Small intestine (tissue), 7 donors: ENCODE data around the gene SPINDOC. TPM values are rescaled to one million over a fixed set of nuclear protein-coding genes. Genes with fewer than 3 reads are reported as not detected.

Experiments
- DNase-seq, 2 donors: peaks; one replicate each; pipeline versions ENCODE4 v3.0.0 to v3.0.0-alpha.2; 2013
- FAIRE-seq: peaks from 2 replicates; lab custom pipeline; 2012; peaks lifted over from hg19 to GRCh38; lab: Jason Lieb, UNC
- H3K27ac ChIP-seq, 3 donors: one replicate each; pipeline ENCODE4 v1.5.1; 2013; ENCODE audit warnings: low read length in 2 of 3, mild to moderate bottlenecking in 2 of 3, control low read depth in 1 of 3, inconsistent platforms in 1 of 3, low read depth in 1 of 3, moderate library complexity in 1 of 3
- H3K27me3 ChIP-seq, 3 donors: one replicate each; pipeline ENCODE4 v1.6.1; 2013; ENCODE audit warnings: low read length in 3 of 3, inconsistent platforms in 1 of 3; ENCODE audit not compliant: control insufficient read depth in 3 of 3, insufficient read depth in 3 of 3
- H3K36me3 ChIP-seq, 3 donors: one replicate each; pipeline ENCODE4 v1.6.1; 2013; ENCODE audit warnings: low read length in 3 of 3, inconsistent platforms in 1 of 3, low read depth in 1 of 3, mild to moderate bottlenecking in 1 of 3, moderate library complexity in 1 of 3; ENCODE audit not compliant: control insufficient read depth in 3 of 3, insufficient read depth in 2 of 3
- H3K4me1 ChIP-seq, 3 donors: one replicate each; pipeline ENCODE4 v1.6.1; 2013; ENCODE audit warnings: low read length in 2 of 3, inconsistent platforms in 1 of 3, low read depth in 1 of 3, mild to moderate bottlenecking in 1 of 3, moderate library complexity in 1 of 3; ENCODE audit not compliant: control insufficient read depth in 3 of 3, insufficient read depth in 2 of 3
- H3K4me3 ChIP-seq, 3 donors: one replicate each; pipeline ENCODE4 v1.5.1; 2013; ENCODE audit warnings: low read length in 3 of 3, control low read depth in 1 of 3, inconsistent platforms in 1 of 3, low read depth in 1 of 3, mild to moderate bottlenecking in 1 of 3, moderate library complexity in 1 of 3
- H3K9me3 ChIP-seq, 2 donors: one replicate each; pipeline ENCODE4 v1.6.1; 2013; ENCODE audit warnings: low read depth in 1 of 2, low read length in 1 of 2; ENCODE audit not compliant: control insufficient read depth in 2 of 2, insufficient read depth in 1 of 2
- WGBS, 3 donors: extraction: QIAGEN DNeasy Blood & Tissue Kit; methylation state at CpG; one replicate each; pipeline ENCODE4 v1.1.7; 2013; 5-methylcytosine and 5-hydroxymethylcytosine counted together
- polyA plus RNA-seq, 4 donors: library from polyadenylated mRNA; stranded (reverse) in 3 of 4; unstranded in 1 of 4; fragments of 200-250 nt in 3 of 4; fragments of 120-200 nt in 1 of 4; gene quantifications; one replicate each; pipeline versions ENCODE4 v1.2.1 to v1.2.3, GENCODE V29; 2013
- donor health status: healthy with polysubstance abuse.
- donor health status: control.
- donor health status: control.
- donor health status: Bipolar disorder and iron deficiency.
- donor health status: healthy.

The SPINDOC gene
- polyA plus RNA-seq, 4 donors, result 1.1 to 17.4 (median 5.4) TPM

DNA sequence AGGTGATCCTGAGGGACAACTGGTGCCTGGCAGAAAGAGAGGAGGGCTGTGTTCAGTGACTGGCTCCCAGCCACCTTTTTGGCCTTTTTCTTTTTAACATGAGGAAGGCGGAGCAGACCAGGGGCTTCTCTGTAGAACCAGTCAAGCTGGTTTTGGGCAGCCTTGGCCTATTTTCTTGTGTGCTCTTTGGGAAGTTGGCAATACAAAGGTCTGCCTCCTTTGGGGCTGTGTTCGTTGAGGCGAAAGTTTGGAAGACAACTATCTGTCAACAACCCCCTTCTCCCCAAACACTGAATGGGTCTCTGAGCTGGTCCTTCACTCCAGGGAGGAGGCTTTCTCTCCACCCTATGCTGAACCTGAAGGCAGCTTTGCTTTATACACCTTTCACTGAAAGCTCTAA lies 34.1 kb downstream of the SPINDOC start:
- H3K4me1 ChIP-seq, result peaks cover 5 to 52% (median 16%) of the 10 kb centered on the region in 3 donors
- peak overlapping the region in 2 of 3 donors; percentile 0 to 86 for H3K27ac ChIP-seq
- H3K27me3 ChIP-seq, result no peaks in the 10 kb centered on the region
- no peak overlapping the region for H3K4me3 ChIP-seq
- WGBS, 3 donors, result 19 to 55% (median 34%) methylated on average over 3 of the region's 3 CpGs
- no peak for FAIRE-seq
- H3K36me3 ChIP-seq, result peaks cover 0 to 49% (median 0%) of the 10 kb centered on the region in 3 donors
- no peaks in the 10 kb centered on the region for H3K9me3 ChIP-seq
- DNase-seq, result peak in 1 of 2 donors; percentile 40

DNA sequence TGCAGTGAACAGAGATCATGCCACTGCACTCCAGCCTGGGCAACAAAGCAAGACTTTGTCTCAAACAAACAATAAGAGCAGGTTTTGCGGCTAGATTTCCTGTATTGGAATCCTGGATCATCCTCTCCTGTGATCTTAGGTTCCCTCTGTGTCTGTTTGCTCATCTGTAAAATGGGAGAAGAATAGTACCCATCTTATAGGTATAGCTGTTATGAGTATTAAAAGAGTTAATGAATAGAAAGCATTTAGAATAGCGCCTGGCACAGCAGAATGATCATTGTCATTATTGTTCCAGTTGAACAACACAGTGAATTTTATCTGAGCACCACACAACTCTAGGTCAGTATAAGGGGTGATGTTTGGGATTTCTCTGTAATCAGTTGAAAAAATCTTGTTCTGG lies 36.4 kb downstream of the SPINDOC start:
- no peak overlapping the region for H3K27ac ChIP-seq
- no peak for FAIRE-seq
- no peaks in the 10 kb centered on the region for H3K9me3 ChIP-seq

DNA sequence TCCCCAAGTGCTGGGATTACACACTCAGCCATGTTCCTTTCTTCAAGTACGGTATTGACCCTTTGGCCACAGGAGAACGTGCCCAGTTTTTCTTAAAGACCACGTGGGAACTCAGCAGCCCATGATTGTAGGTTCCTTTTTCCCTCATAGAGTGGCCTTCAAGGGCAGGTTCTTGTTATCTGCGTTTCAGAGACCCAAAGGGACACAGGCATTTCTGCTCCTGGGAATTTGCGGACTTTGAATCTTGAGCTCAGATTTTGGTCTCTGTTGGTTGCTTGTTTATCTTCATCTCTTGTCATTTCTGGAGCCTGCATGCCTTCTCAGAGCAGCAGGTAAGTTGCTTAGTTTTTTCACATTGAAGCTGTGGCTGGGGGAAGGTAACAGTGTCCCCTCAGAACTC lies 37.7 kb downstream of the SPINDOC start:
- peak; percentile 54 to 71 for DNase-seq
- WGBS, 3 donors, result 38 to 60% (median 43%) methylated on average over 5 of the region's 5 CpGs
- peak overlapping the region; percentile 12 to 87 (median 77) for H3K27ac ChIP-seq
- H3K4me3 ChIP-seq, result peak overlapping the region in 1 of 3 donors; percentile 1
- FAIRE-seq, result no peak
- peaks cover 0 to 38% (median 0%) of the 10 kb centered on the region in 3 donors for H3K36me3 ChIP-seq
- H3K4me1 ChIP-seq, result peaks cover 4 to 46% (median 11%) of the 10 kb centered on the region in 3 donors
- no peaks in the 10 kb centered on the region for H3K27me3 ChIP-seq
- H3K9me3 ChIP-seq, result no peaks in the 10 kb centered on the region

More for the DNA sequence above, 36.4 kb downstream of the SPINDOC start:
- no peak for DNase-seq
- Histone ChIP-seq H3K4me1 (peaks cover 4 to 38% (median 12%) of the 10 kb centered on the region in 3 donors), H3K27me3 (no peaks in the 10 kb centered on the region), H3K36me3 (peaks cover 0 to 43% (median 0%) of the 10 kb centered on the region in 3 donors), H3K4me3 (no peak overlapping the region)
- WGBS, 3 donors, result 83 to 89% (median 87%) methylated on average over 2 of the region's 2 CpGs

DNA sequence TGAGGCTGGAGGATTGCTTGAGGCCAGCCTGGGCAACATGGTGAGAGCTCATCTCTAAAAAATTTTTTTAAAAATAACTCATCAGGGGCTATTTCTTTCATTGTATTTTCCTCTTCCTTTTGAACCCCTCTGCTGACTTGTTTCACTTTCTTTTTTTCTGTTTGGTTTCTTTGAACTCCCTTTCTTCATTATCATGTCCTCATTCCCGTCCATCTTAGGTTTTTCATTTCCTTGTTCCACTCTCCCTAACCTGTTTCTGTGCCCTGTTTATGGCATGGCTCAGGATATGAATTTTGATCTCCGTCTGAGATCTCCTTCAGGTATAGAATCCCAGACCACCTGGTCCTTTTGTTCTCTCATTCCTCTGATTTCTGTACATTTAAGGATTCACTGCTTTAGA lies 38.1 kb downstream of the SPINDOC start:
- peaks cover 4 to 49% (median 11%) of the 10 kb centered on the region in 3 donors for H3K4me1 ChIP-seq
- DNase-seq, result peak; percentile 43 to 49
- WGBS, 3 donors, result 9 to 35% (median 9%) methylated on average over 2 of the region's 2 CpGs
- H3K9me3 ChIP-seq, result peaks cover 0 to 1% of the 10 kb centered on the region in 2 donors
- peak overlapping the region; percentile 58 to 87 (median 77) for H3K27ac ChIP-seq
- H3K4me3 ChIP-seq, result peak overlapping the region in 1 of 3 donors; percentile 1
- peaks cover 0 to 34% (median 0%) of the 10 kb centered on the region in 3 donors for H3K36me3 ChIP-seq
- FAIRE-seq, result no peak
- H3K27me3 ChIP-seq, result no peaks in the 10 kb centered on the region

DNA sequence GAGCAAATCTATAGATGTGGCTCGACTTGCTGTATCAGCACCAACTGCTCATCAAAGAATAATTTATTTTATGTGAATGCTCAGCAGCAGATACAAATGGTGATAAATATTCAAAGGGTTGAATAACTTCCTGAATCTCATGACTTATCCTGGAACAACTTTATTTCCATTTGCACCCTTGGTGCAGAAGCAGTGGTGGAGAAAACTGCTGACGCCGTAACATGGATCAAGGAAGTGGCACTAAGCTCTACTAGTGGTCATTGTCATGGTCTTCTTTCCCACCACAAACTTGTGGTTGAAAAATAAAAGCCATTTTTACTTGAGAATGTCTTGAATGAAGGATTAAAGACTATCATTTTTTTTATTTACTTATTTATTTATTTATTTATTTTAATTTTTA lies 40.2 kb downstream of the SPINDOC start:
- Histone ChIP-seq H3K27ac (no peak overlapping the region), H3K27me3 (no peaks in the 10 kb centered on the region), H3K4me3 (no peak overlapping the region), H3K9me3 (peaks cover 0 to 3% of the 10 kb centered on the region in 2 donors), H3K36me3 (peaks cover 0 to 36% (median 0%) of the 10 kb centered on the region in 3 donors), H3K4me1 (peaks cover 8 to 50% (median 11%) of the 10 kb centered on the region in 3 donors)
- FAIRE-seq (no peak), DNase-seq (peak in 1 of 2 donors; percentile 24)
- 75 to 87% (median 78%) methylated on average over 3 of the region's 3 CpGs for WGBS, 3 donors

DNA sequence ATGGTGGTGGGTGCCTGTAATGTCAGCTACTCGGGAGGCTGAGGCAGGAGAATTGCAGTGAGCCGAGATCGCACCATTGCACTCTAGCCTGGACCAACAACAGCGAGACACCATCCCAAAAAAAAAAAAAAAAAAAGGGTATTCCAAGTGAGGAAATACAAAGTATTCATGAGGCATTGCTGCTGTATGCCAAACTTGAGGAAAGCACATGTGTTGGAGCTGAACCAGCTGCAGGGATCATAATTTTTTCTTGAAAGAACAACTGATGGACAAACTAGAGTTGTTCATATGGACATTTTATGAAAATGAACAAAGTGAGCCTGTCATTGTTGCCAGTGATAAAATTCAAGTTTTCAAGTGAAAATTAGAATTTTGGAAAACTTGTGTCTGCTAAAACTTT lies 41.4 kb downstream of the SPINDOC start:
- no peaks in the 10 kb centered on the region for H3K27me3 ChIP-seq
- peak overlapping the region in 1 of 3 donors; percentile 82 for H3K27ac ChIP-seq
- no peak overlapping the region for H3K4me3 ChIP-seq
- WGBS, 3 donors, result 95 to 100% (median 100%) methylated on average over 4 of the region's 4 CpGs
- H3K36me3 ChIP-seq, result peaks cover 0 to 35% (median 0%) of the 10 kb centered on the region in 3 donors
- FAIRE-seq (no peak), DNase-seq (no peak)
- peaks cover 0 to 3% of the 10 kb centered on the region in 2 donors for H3K9me3 ChIP-seq
- H3K4me1 ChIP-seq, result peaks cover 10 to 62% (median 11%) of the 10 kb centered on the region in 3 donors

DNA sequence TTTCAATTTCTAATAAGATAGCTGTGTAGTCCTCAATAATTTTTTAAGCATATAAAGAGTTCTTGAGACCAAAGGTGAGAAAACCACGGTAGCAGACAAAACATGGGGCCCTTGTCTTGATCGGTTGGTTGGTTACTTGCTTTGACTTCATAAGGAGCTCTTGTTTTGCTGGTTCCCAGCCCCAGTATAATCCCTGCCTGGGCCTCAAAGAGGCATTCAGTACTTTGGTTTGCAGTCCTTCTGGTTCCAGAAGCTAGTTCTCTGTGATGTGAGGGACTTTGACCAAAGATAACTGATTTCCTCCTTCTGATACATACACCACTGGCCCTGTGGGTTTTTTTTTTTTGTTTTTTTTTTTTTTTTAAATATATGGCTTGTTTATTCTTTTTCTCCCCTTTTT lies 42.7 kb downstream of the SPINDOC start:
- DNase-seq (peak; percentile 91 to 92), FAIRE-seq (no peak)
- H3K4me3 ChIP-seq, result no peak overlapping the region
- WGBS, 3 donors, result 5 to 40% (median 18%) methylated on average over 2 of the region's 2 CpGs
- H3K27ac ChIP-seq, result peak overlapping the region; percentile 2 to 86 (median 77)
- H3K4me1 ChIP-seq, result peaks cover 5 to 60% (median 6%) of the 10 kb centered on the region in 3 donors
- no peaks in the 10 kb centered on the region for H3K27me3 ChIP-seq
- H3K9me3 ChIP-seq, result peaks cover 0 to 3% of the 10 kb centered on the region in 2 donors
- peaks cover 0 to 41% (median 0%) of the 10 kb centered on the region in 3 donors for H3K36me3 ChIP-seq

DNA sequence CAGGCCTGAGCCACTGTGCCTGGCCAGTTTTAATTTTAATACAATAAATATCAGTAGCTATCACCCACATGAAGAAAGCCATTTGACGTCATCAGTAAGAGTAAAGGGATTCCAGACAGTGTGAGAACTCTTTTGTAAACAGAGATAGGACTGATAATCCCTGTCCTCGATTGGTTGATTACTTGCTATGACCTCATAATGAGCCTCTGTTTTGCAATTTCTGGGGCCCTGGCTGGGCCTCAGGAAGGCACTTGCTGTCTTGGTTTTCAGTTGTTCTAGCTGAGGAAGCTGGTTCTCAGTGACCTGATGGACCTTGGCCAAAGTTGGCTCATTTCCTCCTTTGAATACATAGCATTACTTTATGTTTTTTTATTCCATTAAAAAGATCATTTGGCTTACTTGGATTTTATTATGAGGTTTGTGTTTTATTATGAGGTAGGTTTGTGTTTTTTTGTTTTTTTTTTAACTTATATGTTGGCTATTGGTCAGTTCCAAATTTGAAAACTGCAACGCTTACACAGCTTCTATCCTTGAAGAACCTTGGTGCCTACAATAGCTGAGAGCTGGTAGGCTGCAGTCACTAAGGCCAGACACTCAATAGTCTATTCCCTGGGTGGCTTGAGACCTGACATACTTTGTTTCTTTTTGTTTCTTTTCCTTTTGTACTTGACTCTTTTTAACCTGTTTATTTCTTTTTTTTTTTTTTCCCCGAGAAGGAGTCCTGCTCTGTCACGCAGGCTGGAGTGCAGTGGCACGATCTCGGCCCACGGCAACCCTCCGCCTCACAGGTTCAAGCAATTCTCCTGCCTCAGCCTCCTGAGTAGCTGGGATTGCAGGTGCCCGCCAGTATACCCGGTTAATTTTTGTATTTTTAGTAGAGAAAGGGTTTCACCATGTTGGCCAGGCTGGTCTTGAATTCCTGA lies 45.6 kb downstream of the SPINDOC start:
- DNase-seq (peak; percentile 70 to 94), FAIRE-seq (no peak)
- Histone ChIP-seq H3K4me3 (no peak overlapping the region), H3K36me3 (peaks cover 0 to 61% (median 0%) of the 10 kb centered on the region in 3 donors), H3K27me3 (no peaks in the 10 kb centered on the region), H3K9me3 (peaks cover 0 to 3% of the 10 kb centered on the region in 2 donors), H3K4me1 (peaks cover 4 to 61% (median 11%) of the 10 kb centered on the region in 3 donors), H3K27ac (peak overlapping the region; percentile 9 to 90 (median 77))
- 74 to 80% (median 79%) methylated on average over 11 of the region's 11 CpGs for WGBS, 3 donors
